Hepatocyte (in vitro differentiated cells): ENCODE results near the gene DYNC1I2. TPM values are rescaled to one million over a fixed set of nuclear protein-coding genes. Genes with fewer than 3 reads are reported as not detected.
"Not testable (repeated sequence)": the region's sequence is repeated elsewhere in the genome, so short reads cannot be mapped to it uniquely, and the experiment has no call there.

Experiments used
- DNase-seq: peaks from one replicate; pipeline ENCODE4 v3.0.0-alpha.2; 2016; ENCODE audit warnings: low spot score
- H2AFZ ChIP-seq: fragments of 200-600 bp; sonication (generic); 2 replicates; pipeline ENCODE4 v1.6.0; 2016; ENCODE audit warnings: antibody characterized with exemption, mild to moderate bottlenecking
- H3K27ac ChIP-seq: fragments of 200-600 bp; sonication (generic); 2 replicates; pipeline ENCODE4 v1.5.1; 2016; ENCODE audit warnings: mild to moderate bottlenecking
- H3K27me3 ChIP-seq: fragments of 200-600 bp; sonication (generic); 2 replicates; pipeline ENCODE4 v1.6.1; 2016
- H3K36me3 ChIP-seq: fragments of 200-600 bp; sonication (generic); replicated peaks from 2 replicates; pipeline ENCODE4 v1.5.1; 2016; ENCODE audit warnings: low read depth; ENCODE audit not compliant: insufficient read depth
- H3K4me1 ChIP-seq: fragments of 200-600 bp; sonication (generic); 2 replicates; pipeline ENCODE4 v1.5.1; 2016; ENCODE audit warnings: mild to moderate bottlenecking, moderate library complexity; ENCODE audit not compliant: insufficient read depth
- H3K4me2 ChIP-seq: fragments of 200-600 bp; sonication (generic); 2 replicates; pipeline ENCODE4 v1.6.0; 2016
- H3K4me3 ChIP-seq: fragments of 200-600 bp; sonication (generic); 2 replicates; pipeline ENCODE4 v1.5.1; 2016; ENCODE audit warnings: mild to moderate bottlenecking
- H3K79me2 ChIP-seq: fragments of 200-600 bp; sonication (generic); 2 replicates; pipeline ENCODE4 v1.6.0; 2017; ENCODE audit warnings: mild to moderate bottlenecking
- H3K9me2 ChIP-seq: fragments of 200-600 bp; sonication (generic); replicated peaks from 2 replicates; pipeline ENCODE4 v1.6.0; 2017; ENCODE audit warnings: mild to moderate bottlenecking; ENCODE audit not compliant: insufficient read depth
- H3K9me3 ChIP-seq: fragments of 200-600 bp; sonication (generic); 2 replicates; pipeline ENCODE4 v1.5.1; 2016; ENCODE audit warnings: low read depth, mild to moderate bottlenecking
- H4K20me1 ChIP-seq: fragments of 200-600 bp; sonication (generic); 2 replicates; pipeline ENCODE4 v1.6.0; 2016; ENCODE audit warnings: mild to moderate bottlenecking; ENCODE audit not compliant: insufficient read depth, poor library complexity, severe bottlenecking
- EZH2 ChIP-seq: fragments of 200-600 bp; sonication (generic); IDR thresholded peaks from 2 replicates; pipeline ENCODE4 v1.6.1; 2016; ENCODE audit warnings: antibody characterized with exemption, mild to moderate bottlenecking, borderline replicate concordance
- EZH2phosphoT487 ChIP-seq: fragments of 200-600 bp; sonication (generic); IDR thresholded peaks from one replicate; pipeline ENCODE4 v1.6.1; 2018; ENCODE audit warnings: antibody characterized with exemption, mild to moderate bottlenecking, low read depth, moderate library complexity; ENCODE audit not compliant: unreplicated experiment, severe bottlenecking
- WGBS: methylation state at CpG from one replicate; pipeline ENCODE4 v1.1.6; 2016; ENCODE audit warnings: low lambda C conversion rate; ENCODE audit errors: missing lambda C conversion rate; 5-methylcytosine and 5-hydroxymethylcytosine counted together
- polyA plus RNA-seq: library from polyadenylated mRNA; unstranded; fragments of >200 nt; fragmentation: Nextera tagmentation; extraction: Ambion mirVana; gene quantifications from 2 replicates; pipeline ENCODE4 v1.2.1, GENCODE V29; 2016
- total RNA-seq: library from RNA; depleted of rRNA; stranded (reverse); fragments of >200 nt; gene quantifications from 2 replicates; pipeline ENCODE4 v1.2.3, GENCODE V29; 2014
- TF ChIP-seq, protein P1 (sequence below): fragments of 200-600 bp; sonication (generic); IDR thresholded peaks from 2 replicates; pipeline ENCODE4 v1.5.1; 2016; ENCODE audit warnings: antibody characterized with exemption, mild to moderate bottlenecking; ENCODE audit not compliant: poor library complexity

Gene DYNC1I2
- total and polyA plus RNA-seq, 2 experiments from 2014 or later, result 54.3 to 116 TPM

DNA sequence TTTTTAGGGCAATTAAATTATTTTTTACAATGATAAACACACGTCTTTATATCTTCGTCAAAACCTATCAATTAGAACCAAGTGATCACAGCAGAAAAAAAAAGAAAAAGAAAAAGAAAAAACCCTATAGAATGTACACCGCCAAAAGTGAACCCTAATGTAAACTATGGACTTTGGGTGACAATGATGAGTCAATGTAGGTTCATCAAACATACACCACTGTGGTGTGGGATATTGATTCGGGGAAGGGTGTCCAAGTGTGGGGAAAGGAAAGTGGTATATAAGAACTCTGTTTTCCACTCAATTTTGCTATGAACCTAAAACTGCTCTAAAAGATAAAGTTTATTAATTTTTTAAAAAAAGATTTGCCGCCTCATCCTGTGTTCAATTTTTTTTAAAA is 85.1 kb downstream of the DYNC1I2 start:
- TF ChIP-seq, protein P1, sequence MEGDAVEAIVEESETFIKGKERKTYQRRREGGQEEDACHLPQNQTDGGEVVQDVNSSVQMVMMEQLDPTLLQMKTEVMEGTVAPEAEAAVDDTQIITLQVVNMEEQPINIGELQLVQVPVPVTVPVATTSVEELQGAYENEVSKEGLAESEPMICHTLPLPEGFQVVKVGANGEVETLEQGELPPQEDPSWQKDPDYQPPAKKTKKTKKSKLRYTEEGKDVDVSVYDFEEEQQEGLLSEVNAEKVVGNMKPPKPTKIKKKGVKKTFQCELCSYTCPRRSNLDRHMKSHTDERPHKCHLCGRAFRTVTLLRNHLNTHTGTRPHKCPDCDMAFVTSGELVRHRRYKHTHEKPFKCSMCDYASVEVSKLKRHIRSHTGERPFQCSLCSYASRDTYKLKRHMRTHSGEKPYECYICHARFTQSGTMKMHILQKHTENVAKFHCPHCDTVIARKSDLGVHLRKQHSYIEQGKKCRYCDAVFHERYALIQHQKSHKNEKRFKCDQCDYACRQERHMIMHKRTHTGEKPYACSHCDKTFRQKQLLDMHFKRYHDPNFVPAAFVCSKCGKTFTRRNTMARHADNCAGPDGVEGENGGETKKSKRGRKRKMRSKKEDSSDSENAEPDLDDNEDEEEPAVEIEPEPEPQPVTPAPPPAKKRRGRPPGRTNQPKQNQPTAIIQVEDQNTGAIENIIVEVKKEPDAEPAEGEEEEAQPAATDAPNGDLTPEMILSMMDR, result no peak
- TF ChIP-seq EZH2 (no peak), EZH2phosphoT487 (no peak)
- H3K4me1 ChIP-seq, result no peaks in the 10 kb centered on the region
- no peak overlapping the region for H3K4me3 ChIP-seq
- no peaks in the 10 kb centered on the region for H3K36me3 ChIP-seq
- H3K79me2 ChIP-seq, result no peaks in the 10 kb centered on the region
- 96% methylated on average over 5 of the region's 5 CpGs for WGBS
- H3K27me3 ChIP-seq, result no peaks in the 10 kb centered on the region
- H3K9me2 ChIP-seq, result no peaks in the 10 kb centered on the region
- H3K27ac ChIP-seq, result no peak overlapping the region
- H3K4me2 ChIP-seq, result no peak overlapping the region
- H3K9me3 ChIP-seq, result no peaks in the 10 kb centered on the region
- no peak overlapping the region for H2AFZ ChIP-seq
- no peaks in the 10 kb centered on the region for H4K20me1 ChIP-seq
- no peak for DNase-seq

DNA sequence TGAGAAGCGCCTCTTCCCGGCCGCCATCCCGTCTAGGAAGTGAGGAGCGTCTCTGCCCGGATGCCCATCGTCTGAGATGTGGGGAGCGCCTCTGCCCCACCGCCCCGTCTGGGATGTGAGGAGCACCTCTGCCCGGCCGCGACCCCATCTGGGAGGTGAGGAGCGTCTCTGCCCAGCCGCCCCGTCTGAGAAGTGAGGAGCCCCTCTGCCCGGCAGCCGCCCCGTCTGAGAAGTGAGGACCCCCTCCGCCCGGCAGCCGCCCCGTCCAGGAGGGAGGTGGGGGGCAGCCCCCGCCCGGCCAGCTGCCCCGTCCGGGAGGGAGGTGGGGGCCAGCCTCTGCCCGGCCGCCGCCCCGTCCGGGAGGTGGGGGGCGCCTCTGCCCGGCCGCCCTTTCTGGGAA is 87.3 kb downstream of the DYNC1I2 start:
- H3K4me1 ChIP-seq, H3K36me3 ChIP-seq, H2AFZ ChIP-seq, H3K4me2 ChIP-seq, H3K9me3 ChIP-seq, H3K27ac ChIP-seq, DNase-seq, H3K79me2 ChIP-seq, H3K27me3 ChIP-seq, H4K20me1 ChIP-seq, H3K9me2 ChIP-seq, H3K4me3 ChIP-seq: not testable (repeated sequence)
- 92% methylated on average over 5 of the region's 35 CpGs for WGBS

DNA sequence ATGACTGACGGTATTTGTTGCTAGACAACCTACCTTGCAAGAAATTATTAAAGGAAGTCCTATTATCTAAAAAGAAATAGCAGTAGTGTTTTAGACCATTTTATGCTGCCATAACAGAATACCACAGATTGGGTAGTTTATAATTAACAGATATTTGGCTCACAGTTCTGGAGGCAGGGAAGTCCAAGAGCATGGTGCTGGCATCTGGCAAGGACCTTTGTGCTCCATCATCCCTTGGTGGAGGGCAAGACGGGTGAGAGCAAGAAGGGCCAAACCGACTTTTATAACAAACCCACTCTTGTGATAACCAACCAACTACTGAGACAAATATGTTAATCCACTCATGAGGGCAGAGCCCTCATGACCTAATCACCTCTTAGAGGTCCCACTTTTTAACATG is 91.2 kb downstream of the DYNC1I2 start:
- Histone ChIP-seq H3K27ac (no peak overlapping the region), H3K4me2 (no peak overlapping the region), H4K20me1 (no peaks in the 10 kb centered on the region), H3K4me3 (no peak overlapping the region), H3K9me3 (peaks cover 7% of the 10 kb centered on the region), H3K4me1 (no peaks in the 10 kb centered on the region), H2AFZ (no peak overlapping the region), H3K36me3 (no peaks in the 10 kb centered on the region), H3K79me2 (no peaks in the 10 kb centered on the region), H3K27me3 (no peaks in the 10 kb centered on the region), H3K9me2 (no peaks in the 10 kb centered on the region)
- WGBS, result 94% methylated on average over 3 of the region's 3 CpGs
- TF ChIP-seq EZH2phosphoT487 (no peak), EZH2 (no peak)
- TF ChIP-seq, protein P1, result no peak
- no peak for DNase-seq

DNA sequence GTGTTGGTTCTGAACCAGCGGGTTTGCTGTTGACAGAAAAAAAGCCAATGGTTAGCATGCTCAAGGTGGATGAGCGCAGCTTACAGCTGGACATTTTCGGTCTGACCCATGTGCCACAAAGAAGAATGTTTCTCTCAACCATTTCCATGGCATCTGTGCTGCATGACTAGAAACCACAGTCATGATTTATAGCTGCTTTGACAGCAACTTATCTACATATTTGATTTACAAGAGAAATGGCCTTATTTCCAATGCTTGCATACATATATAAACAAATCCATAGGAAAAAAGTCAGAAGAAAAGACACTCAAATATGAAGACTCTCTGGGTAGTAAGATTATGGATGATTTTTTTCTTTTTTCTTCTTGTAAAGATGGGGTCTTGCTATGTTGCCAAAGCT is 98.2 kb downstream of the DYNC1I2 start:
- WGBS, result 98% methylated on average over 3 of the region's 3 CpGs
- no peaks in the 10 kb centered on the region for H3K27me3 ChIP-seq
- no peaks in the 10 kb centered on the region for H4K20me1 ChIP-seq
- no peaks in the 10 kb centered on the region for H3K4me1 ChIP-seq
- no peaks in the 10 kb centered on the region for H3K79me2 ChIP-seq
- no peak for DNase-seq
- H3K36me3 ChIP-seq, result no peaks in the 10 kb centered on the region
- no peak overlapping the region for H3K4me2 ChIP-seq
- H3K27ac ChIP-seq, result no peak overlapping the region
- H3K4me3 ChIP-seq, result no peak overlapping the region
- H2AFZ ChIP-seq, result no peak overlapping the region
- no peaks in the 10 kb centered on the region for H3K9me2 ChIP-seq
- no peak for TF ChIP-seq EZH2
- TF ChIP-seq, protein P1, result no peak
- no peaks in the 10 kb centered on the region for H3K9me3 ChIP-seq
